Neural crest cell (in vitro differentiated cells): ENCODE data around the gene OPN4. TPM values are rescaled to one million over a fixed set of nuclear protein-coding genes. Genes with fewer than 3 reads are reported as not detected.
A peak's percentile ranks its signal among the peaks of the same experiment; 100 is the strongest.

Experiments used
- DNase-seq: peaks from one replicate; pipeline ENCODE4 v3.0.0; 2021; ENCODE audit warnings: low read depth, mixed read lengths, low spot score
- H3K27ac Mint-ChIP-seq: one replicate; pipeline ENCODE4 v1.8.0; 2021; ENCODE audit warnings: mild to moderate bottlenecking, mixed read lengths; ENCODE audit not compliant: unreplicated experiment
- H3K27me3 Mint-ChIP-seq: 2 replicates; pipeline ENCODE4 v1.8.0; 2021; ENCODE audit warnings: low read depth, mild to moderate bottlenecking, mixed read lengths
- H3K36me3 Mint-ChIP-seq: 2 replicates; pipeline ENCODE4 v1.8.0; 2021; ENCODE audit warnings: low read depth, mild to moderate bottlenecking, mixed read lengths
- H3K4me1 Mint-ChIP-seq: 2 replicates; pipeline ENCODE4 v1.8.0; 2021; ENCODE audit warnings: mixed read lengths
- H3K4me3 Mint-ChIP-seq: one replicate; pipeline ENCODE4 v1.8.0; 2021; ENCODE audit warnings: mild to moderate bottlenecking, mixed read lengths
- H3K9me3 Mint-ChIP-seq: 2 replicates; pipeline ENCODE4 v1.8.0; 2021; ENCODE audit warnings: mixed read lengths
- CTCF ChIP-seq: fragments of 200-600 bp; sonication (generic); conservative IDR thresholded peaks from 2 replicates; pipeline ENCODE4 v1.5.0; 2021; ENCODE audit warnings: antibody characterized with exemption, mild to moderate bottlenecking
- total RNA-seq: library from RNA; stranded (reverse); gene quantifications from 2 replicates; pipeline ENCODE4 v1.2.1, GENCODE V29; 2021

The OPN4 gene
- total RNA-seq, 1 donor from 2014 or later: not detected

GRCh38 chr10:86708068-86708782 is 53.9 kb downstream of the OPN4 start:
- Mint-ChIP-seq H3K4me1 (peaks cover 11% of the 10 kb centered on the region), H3K36me3 (no peaks in the 10 kb centered on the region), H3K27me3 (no peaks in the 10 kb centered on the region), H3K4me3 (peak overlapping the region; percentile 35), H3K27ac (no peak overlapping the region), H3K9me3 (no peaks in the 10 kb centered on the region)
- TF ChIP-seq CTCF: no peak
- DNase-seq: no peak

GRCh38 chr10:86708783-86709380 is 54.5 kb downstream of the OPN4 start:
- Mint-ChIP-seq H3K36me3 (no peaks in the 10 kb centered on the region), H3K27ac (no peak overlapping the region), H3K4me1 (peaks cover 11% of the 10 kb centered on the region), H3K4me3 (peak overlapping the region; percentile 35), H3K27me3 (no peaks in the 10 kb centered on the region), H3K9me3 (no peaks in the 10 kb centered on the region)
- no peak for TF ChIP-seq CTCF
- no peak for DNase-seq

GRCh38 chr10:86709396-86710185 is 55.2 kb downstream of the OPN4 start:
- H3K36me3 Mint-ChIP-seq: no peaks in the 10 kb centered on the region
- H3K9me3 Mint-ChIP-seq: no peaks in the 10 kb centered on the region
- no peak for DNase-seq
- peak overlapping the region; percentile 87 for H3K4me3 Mint-ChIP-seq
- no peaks in the 10 kb centered on the region for H3K27me3 Mint-ChIP-seq
- peak overlapping the region; percentile 75 for H3K27ac Mint-ChIP-seq
- no peak for TF ChIP-seq CTCF
- H3K4me1 Mint-ChIP-seq: peaks cover 11% of the 10 kb centered on the region

GRCh38 chr10:86710987-86711512 is 56.7 kb downstream of the OPN4 start:
- peak; percentile 77 for DNase-seq
- no peaks in the 10 kb centered on the region for H3K36me3 Mint-ChIP-seq
- no peaks in the 10 kb centered on the region for H3K27me3 Mint-ChIP-seq
- H3K27ac Mint-ChIP-seq: peak overlapping the region; percentile 86
- H3K9me3 Mint-ChIP-seq: no peaks in the 10 kb centered on the region
- TF ChIP-seq CTCF: peak; percentile 84
- H3K4me3 Mint-ChIP-seq: peak overlapping the region; percentile 87
- peaks cover 11% of the 10 kb centered on the region for H3K4me1 Mint-ChIP-seq

- peak; percentile 47 for DNase-seq
Observed at GRCh38 chr10:86711513-86712316, 57.4 kb downstream of the OPN4 start.

More at GRCh38 chr10:86711513-86712316, 57.4 kb downstream of the OPN4 start:
- peak overlapping the region; percentile 92 for H3K4me3 Mint-ChIP-seq
- H3K9me3 Mint-ChIP-seq: no peaks in the 10 kb centered on the region
- no peak for TF ChIP-seq CTCF
- H3K4me1 Mint-ChIP-seq: peaks cover 11% of the 10 kb centered on the region
- no peaks in the 10 kb centered on the region for H3K27me3 Mint-ChIP-seq
- H3K27ac Mint-ChIP-seq: peak overlapping the region; percentile 92
- no peaks in the 10 kb centered on the region for H3K36me3 Mint-ChIP-seq
